SHP77 treated with DMSO at 0.1 percent for 48 hours (cell line): ENCODE data around the gene TAF12.
"Not testable (repeated sequence)": the region's sequence is repeated elsewhere in the genome, so short reads cannot be mapped to it uniquely, and the experiment has no call there.

Source experiments
- DNase-seq: peaks from one replicate; lab custom pipeline; 2025; lab: John Stamatoyannopoulos, UW

The TAF12 gene, protein sequence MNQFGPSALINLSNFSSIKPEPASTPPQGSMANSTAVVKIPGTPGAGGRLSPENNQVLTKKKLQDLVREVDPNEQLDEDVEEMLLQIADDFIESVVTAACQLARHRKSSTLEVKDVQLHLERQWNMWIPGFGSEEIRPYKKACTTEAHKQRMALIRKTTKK

DNA sequence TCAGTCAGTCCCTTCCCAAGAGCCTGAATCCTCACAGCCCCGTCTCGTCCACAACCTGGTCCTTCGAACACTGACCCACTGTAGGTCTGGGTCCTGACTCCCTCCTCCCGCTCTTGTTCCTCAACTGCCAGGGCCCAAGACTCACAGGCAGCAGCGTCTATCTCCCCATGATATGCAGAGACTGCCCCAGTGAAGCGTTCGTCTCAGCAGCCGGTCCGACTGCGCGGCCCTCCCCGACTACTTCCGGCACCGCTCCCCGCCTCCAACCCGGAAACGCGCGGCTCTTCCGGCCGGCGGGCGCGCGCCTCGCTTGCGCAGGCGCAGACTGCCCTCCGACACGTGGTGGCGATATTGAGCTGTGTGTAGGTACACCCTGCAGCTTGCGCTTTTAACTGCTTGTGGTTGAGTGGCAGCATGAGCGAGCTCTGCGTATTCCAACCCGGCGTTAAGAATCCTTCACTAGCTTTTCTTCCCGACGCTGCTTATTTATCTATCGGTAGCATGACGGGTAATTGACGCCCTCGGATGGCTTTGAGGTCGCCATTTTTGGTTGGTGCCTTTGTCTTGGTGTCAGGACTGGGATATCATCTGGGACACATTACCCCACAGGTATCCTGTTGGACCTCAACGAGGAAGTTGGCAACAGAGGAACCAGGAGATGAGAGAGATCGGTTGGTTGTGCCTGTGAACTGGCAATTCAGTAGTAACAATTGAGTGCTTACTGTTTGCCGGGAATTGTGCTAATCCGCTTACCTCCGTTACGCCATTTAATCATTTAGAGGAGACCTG lies at the start of gene TAF12:
TAF12 (minus strand) TSS at position 221 of the 789 bp plus-strand sequence. CDS start 20,986 bp downstream, outside the sequence.
- peak; percentile 92 for DNase-seq

DNA sequence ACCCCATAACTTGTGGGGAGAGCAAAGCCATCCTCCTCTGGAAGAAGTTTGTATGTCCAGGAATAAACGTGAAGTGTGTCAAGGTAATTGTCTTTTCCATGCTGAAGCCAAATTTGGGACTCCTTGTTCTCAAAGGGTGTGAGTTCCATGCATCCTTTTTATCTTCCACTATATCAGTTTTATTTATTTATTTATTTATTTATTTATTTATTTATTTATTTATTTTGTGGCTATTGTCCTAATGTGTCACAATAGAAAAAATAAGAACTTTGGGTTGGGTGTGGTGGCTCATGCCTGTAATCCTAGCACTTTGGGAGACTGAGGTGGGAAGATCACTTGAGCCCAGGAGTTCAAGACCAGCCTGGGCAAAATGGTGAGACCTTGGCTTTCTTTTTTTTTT lies 48.8 kb upstream of the TAF12 start:
- not testable (repeated sequence) for DNase-seq

DNA sequence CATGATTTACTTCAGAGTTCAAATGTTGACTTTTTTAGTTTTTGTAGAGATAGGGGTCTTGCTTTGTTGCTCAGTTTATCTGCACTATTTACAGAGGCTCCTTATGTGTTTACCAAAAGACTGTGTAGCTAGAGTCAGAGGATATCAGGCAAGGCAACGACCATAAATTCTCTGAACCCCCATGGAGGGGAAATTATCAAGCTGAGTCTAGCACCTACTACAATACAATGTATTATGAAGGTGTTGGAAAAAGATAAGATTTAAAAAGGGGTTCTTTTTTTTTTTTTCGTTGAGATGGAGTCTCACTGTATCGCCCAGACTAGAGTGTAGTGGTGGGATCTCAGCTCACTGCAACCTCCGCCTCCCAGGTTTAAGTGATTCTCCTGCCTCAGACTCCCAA lies 42.1 kb upstream of the TAF12 start:
- no peak for DNase-seq

DNA sequence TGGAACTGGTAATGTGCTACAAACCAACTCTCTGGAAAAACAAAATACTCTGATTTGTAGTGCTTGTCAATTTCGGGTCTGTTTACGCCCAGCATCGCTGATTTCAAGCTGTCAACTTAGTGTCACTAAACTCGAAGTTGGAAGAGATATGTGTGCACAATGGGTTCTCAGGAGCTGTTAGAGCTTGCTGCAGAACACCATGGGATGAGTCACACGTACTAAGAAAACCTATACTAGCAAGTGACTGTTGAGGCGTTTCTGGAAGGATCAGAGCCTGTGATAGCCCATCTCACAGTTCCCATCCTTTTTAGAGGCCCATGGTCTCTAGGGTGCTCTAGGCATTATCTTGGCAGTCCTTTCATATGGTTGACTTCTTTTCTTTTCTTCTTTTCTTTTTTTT lies 40.0 kb upstream of the TAF12 start:
- DNase-seq, result no peak

DNA sequence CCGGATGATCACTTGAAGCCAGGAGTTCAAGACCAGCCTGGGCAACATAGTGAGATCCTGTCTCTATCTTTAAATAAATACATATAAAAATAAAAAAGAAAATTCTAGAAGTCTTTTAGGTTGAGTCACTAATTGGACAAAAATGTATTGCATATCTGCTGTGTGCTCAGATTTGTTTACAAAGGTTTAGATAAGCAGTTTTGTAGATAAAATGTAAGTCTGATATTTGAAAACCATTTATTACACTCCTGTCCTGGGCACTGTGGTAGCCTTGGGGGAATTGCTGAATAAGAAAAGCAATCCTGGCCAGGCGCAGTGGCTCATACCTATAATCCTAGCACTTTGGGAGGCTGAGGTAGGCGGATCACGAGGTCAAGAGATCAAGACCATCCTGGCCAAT lies 37.3 kb upstream of the TAF12 start:
- DNase-seq, result no peak

DNA sequence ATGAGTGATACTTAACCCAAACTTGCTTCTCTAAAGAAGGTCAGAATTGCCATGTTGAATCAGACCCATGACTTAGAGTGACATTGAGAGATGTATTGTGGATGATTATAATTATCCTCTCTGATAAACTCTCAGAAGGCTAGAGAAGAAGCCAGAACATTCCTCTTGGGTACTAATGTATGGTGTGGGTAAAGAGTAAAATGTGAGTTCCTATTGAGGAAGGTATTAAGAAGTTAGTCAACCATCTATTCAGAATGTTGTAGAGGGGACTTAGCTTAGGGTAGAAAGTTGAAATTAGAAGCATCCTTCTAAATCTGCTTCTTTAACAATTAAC lies 33.0 kb upstream of the TAF12 start:
- no peak for DNase-seq

DNA sequence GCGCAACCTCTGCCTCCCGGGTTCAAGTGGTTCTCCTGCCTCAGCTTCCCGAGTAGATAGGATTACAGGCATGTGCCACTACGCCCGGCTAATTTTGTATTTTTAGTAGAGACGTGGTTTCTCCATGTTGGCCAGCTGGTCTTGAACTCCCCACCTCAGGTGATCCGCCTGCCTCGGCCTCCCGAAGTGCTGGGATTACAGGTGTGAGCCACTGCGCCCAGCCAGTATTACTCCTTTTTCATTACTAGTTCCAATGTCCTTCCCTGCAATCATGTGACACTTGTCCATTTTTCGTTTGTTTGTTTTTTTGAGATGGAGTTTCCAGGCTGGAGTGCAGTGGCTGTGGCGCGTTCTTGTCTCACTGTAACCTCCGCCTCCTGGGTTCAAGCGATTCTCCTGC lies 30.1 kb upstream of the TAF12 start:
- DNase-seq, result not testable (repeated sequence)

DNA sequence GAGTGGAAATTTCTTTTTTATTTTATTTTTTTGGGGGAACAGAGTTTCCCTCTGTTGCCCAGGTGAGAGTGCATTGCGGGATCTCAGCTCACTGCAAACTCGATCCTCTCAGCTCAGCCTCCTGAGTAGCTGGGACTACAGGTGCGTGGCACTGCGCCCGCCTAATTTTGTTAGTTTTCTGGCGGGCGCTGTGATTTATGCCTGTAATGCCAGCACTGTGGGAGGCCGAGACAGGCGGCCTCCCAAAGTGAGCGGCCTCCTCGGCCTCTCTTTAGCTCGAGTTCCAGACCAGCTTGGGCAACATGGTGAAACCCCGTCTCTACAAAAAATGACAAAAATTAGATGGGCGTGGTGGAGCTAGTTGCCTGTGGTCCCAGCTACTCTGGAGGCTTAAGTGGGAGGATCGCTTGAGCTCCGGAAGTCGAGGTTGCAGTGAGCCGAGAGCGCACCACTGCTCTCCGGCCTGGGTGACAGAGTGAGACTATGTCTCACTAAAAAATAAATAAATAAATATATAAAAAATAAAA lies 28.4 kb upstream of the TAF12 start:
- DNase-seq, result no peak

DNA sequence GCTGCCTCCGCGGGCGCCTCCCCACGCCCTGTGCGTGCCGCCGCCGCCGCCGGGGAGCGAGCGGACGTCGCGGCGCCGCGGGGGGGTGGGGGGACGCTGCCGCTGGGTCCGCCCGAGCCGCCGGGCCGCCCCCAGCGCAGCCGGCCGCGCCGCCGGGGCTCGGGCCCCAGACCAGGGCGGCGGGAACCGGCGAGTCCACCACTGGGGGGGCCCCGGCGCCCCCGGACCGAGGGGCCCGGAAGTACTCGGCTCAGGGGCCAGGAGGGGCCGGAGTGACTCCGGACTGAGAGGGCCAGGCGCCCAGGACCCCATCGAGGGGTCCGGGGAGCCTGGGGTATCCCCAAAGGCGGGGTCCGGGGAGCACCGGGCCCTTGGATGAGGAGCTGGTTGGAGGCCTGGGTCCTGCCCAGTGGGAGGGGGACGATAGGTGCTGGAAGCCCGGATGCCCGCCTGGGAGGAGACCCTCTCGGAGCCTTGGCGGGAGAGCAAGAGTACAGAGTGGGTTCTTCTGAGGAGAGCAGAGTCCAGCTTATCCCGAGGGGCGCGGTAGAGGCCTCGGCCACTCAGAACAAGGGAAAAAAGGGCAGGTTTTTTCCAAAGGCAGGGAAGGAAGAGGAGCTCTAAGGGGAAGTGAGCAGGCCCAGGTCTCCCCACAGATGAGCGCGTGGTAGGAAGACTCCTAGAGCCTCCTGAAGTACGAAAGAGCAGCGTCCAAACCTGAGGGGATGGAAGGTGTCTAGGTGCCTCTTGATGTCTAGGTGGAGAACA lies 26.3 kb upstream of the TAF12 start:
- peak; percentile 16 for DNase-seq

DNA sequence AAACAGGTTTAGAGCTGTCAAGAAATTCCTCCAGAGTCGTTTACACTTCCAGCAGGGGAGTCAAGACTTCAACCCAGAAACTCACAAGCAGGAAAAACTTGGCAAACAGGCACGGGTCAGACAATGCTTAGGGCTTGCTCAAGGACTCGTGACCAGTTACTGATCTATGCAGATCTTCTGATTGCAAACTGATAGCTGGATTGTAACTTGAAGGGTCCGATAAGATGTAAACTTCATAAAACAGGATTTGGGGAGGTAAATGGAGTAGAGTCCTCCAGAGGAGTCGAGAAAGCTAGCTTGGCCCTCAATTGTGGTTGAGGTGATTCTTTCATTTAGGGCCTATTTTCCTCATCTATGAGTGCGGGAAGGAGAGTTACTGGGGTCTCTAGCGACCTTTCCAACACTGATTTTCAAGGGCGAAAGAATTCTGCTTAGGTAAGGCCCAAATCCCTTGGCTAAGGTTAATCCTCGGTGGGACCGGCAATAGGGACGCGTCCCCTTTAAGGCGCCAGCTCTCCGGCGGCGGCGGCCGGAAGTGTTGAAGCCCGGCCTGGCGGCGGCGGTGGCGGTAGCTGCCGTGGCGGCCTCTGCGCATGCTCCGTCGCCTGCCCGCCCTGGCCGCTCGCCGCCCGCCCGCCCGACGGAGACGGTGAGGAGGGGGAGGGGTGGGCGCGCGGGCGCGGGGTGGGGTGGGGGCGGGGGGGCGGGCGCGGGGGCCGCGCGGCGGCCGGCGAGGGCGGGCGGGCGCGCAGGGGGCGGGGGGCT lies 25.5 kb upstream of the TAF12 start, which contains the start of gene GMEB1:
GMEB1 (plus strand) TSS at position 594 of the 765 bp plus-strand sequence. CDS start 14,829 bp downstream, outside the sequence.
- peak; percentile 79 for DNase-seq

DNA sequence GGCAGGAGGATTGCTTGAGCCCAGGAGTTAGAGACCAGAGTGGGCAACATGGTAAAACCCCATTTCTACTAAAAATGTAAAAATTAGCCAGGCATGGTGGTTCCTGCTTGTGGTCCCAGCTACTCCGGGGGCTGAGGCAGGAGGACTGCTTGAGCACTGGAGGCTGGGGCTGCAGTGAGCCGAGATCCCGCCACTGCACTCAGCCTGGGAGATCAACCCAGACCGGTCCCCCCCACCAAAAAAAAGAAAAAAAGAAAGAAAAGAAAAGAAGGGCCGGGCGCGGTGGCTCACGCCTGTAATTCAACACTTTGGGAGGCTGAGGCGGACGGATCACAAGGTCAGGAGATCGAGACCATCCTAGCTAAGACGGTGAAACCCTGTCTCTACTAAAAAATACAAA lies 23.9 kb upstream of the TAF12 start:
- DNase-seq, result no peak

DNA sequence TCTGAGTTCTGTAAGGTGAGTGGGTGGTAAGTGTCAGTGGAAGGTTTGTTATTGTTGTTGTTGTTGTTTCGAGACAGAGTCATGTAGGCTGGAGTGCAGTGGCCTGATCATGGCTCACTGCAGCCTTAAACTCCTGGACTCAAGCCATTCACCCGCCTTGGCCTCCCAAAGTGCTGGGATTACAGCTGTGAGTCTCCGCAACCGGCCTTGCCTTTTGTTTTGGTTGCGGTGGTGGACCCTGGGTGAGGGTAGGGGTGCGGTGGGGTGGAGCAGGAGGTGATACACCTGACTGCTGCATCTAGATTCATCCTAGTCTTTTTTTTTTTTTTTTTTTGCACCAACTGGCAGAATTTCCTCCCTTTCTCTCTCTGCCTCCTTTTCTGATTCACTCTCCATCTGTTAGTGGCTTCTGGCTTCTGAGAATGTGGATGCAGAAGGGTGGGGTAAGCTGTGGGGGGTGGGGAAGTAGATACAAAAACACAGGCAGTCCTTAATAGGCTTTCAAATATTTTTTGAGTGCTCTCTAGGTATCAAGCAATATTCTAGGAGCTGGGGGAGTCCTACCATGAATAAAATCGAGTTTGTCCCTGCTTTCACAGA lies 21.1 kb upstream of the TAF12 start:
- no peak for DNase-seq

DNA sequence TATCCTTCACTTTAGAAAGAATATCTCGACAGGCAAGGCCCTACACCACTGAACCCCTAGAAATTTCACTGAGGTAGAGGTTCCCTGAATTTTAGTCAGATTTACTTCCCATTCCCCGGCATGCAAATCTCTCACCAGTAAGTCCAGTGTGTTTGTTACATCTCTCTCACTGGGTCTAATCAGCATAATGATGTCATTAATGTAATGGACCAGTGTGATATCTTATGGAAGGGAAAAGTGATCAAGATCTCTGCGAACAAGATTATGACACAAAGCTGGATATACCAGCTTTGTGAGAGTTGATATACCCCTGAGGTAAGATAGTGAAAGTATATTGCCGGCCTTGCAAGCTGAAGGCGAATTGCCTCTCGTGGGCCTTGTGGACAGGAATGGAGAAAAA lies 13.5 kb upstream of the TAF12 start:
- DNase-seq, result no peak

DNA sequence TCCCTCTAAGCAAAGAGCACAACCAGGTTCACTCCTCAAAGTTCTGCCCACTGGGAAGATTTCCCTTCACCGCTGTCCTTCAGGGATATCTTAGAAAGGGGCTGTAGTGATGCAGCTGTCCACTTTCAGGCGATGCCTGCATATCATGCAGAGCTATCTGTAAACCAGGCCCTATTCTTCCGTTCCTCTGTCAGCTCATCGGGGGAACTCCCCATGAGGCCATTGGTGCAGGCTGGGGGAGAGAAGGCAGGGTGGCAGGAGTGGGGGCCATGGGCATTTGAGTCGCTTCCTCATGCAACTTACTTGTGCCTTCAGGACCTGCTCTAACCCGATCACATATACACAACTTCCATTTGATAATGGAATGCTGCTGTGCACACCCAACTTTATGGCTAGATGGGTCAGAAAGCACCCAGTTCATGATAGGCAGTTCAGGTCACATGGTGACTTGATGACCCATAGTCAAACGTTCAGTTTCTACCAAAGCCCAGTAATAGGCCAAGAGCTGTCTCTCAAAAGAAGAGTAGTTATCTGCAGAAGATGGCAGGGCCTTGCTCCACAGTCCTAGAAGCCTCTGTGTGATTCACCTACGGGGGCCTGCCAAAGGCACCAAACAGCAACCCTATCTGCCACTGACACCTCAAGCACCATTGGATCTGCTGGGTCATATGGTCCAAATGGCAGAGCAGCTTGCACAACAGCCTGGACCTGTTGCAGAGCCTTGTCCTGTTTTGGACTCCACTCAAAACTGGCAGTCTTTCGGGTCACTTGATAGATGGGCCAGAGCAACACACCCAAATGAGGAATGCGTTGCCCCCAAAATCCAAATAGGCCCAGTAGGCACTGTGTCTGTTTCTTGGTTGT lies 12.8 kb upstream of the TAF12 start:
- not testable (repeated sequence) for DNase-seq

DNA sequence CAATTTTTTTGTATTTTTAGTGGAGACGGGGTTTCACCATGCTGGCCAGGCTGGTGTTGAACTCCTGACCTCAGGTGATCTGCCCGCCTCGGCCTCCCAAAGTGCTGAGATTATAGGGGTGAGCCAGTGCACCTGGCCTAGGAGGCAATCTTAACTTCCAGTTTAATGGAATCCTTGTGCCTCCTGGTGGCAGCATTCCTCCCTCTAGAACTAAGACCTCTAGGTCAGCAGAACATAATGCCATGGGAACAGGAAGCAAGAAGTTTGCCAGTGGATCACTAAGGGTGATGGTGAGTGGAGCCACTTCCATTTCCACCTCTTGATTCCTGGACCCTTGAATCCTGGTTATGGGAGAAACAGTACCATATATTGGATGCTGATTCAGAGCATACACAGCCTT lies 11.0 kb upstream of the TAF12 start:
- not testable (repeated sequence) for DNase-seq

DNA sequence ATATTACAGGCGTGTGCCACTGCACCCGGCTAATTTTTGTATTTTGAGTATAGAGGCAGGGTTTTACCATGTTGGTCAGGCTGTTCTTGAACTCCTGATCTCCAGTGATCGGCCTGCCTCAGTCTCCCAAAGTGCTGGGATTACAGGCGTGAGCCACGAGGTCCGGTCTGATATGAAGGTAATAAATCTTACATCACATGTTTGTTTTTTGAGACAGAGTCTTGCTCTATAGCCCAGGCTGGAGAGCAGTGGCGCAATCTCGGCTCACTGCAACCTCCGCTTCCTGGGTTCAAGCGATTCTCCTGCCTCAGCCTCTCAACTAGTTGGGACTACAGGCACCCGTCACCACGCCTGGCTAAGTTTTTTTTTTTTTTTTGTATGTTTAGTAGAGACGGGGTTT lies 10.2 kb upstream of the TAF12 start:
- not testable (repeated sequence) for DNase-seq

DNA sequence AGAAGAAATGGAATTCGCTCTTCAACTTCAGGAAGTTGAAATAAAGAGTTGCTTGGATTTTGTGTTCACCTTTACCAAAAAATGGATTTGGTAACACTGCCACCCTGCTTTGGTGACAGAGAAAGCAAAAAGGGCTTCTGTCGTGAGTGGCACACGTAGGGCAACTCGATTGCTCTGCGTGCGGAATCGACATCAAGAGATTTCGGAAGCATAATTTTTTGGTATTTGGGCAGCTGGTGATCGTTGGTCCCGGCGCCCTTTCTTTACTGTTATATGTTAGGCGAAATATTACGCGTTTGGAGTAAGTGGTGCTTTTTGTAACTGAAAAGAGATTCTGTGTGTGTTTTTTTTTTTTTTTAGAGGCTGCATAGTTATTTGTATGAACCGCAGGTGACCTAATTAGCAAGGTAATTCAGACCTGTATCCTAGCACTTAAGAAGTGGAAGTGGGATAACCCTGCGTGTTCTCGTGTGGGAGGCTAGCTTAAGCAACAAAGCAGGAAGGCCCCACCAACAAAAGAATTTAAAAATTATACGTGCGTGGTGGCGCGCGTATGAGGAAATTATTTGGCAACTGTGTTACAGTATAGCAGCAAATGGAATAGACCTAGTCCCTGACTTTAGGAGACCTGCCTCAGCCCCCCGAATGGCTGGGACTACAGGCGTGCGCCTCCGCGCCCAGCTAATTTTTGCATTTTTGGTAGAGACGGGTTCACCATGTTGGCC lies 5.8 kb upstream of the TAF12 start, which contains the start of gene RNU11:
RNU11 (plus strand) TSS at position 127 of the 725 bp plus-strand sequence.
- DNase-seq, result peak; percentile 98

DNA sequence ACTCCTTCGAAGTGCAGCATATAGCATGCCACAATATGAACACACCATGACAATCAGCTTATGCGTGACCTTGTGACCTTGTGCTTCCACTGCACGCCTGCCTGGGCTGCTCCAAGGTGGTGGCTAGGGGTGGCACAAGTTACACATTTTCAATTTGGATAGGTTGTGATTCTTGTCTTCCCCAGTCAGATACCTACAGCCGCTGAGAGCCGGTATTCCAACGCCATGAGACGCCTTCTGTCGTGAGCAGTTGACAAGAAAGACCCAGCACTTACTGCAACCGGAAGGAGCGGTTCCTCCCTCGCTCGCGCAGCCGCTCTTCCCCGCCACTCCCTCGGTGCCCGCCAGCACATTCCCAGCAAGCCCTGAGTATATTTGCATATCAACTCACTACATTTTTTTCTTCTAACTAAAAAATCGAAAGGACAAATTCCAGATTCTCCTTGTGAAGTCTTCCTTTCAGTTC lies 5.2 kb upstream of the TAF12 start:
- DNase-seq, result peak; percentile 95

DNA sequence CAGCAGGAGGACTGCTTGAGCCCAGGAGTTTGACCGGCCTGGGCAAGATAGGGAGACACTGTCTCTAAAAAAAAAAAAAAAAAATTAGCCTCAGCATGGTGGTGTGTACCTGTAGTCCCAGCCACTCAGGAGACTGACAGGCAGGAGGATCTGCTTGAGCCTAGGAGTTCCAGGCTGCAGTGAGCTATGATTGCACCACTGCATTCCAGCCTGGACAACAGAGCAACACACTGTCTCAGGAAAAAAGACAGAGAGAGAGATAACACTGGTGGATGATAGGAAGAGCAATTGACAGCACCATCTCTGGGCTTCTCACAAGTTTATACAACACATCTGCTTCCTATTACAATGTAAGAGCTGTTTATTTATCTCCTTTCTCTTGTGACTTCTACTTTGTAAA lies 3.2 kb upstream of the TAF12 start:
- DNase-seq, result no peak

DNA sequence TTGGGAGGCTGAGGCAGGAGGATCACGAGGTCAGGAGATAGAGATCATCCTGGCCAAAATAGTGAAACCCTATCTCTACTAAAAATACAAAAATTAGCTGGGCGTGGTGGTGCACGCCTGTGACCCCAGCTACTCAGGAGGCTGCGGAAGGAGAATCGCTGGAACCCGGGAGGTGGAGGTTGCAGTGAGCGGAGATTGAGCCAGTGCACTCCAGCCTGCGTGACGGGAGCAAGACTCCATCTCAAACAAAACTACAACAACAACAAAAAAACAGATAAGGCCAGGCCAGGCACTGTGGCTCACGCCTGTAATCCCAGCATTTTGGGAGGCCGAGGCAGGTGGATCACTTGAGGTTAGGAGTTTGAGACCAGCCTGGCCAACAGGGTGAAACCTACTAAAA lies 2.5 kb upstream of the TAF12 start:
- not testable (repeated sequence) for DNase-seq
